HepG2 (cell line): ENCODE data around the gene CPN1. TPM values are rescaled to one million over a fixed set of nuclear protein-coding genes. Genes with fewer than 3 reads are reported as not detected.

Experiments
- CHD4 ChIP-seq: fragments of 200-600 bp; sonication (generic); IDR thresholded peaks from 2 replicates; pipeline ENCODE4 v1.7.0; 2017; ENCODE audit warnings: mild to moderate bottlenecking, low read length, borderline replicate concordance
- ERF ChIP-seq: IDR thresholded peaks from 2 replicates; pipeline ENCODE4 v1.6.1; 2018; ENCODE audit warnings: missing biosample characterization, missing genetic modification reagents
- FUBP1 ChIP-seq: sonication (generic); formaldehyde crosslinking; IDR thresholded peaks from 2 replicates; pipeline ENCODE4 v1.5.1; 2020; ENCODE audit warnings: missing genetic modification reagents, mild to moderate bottlenecking, borderline replicate concordance
- KLF12 ChIP-seq: sonication (generic); formaldehyde crosslinking; IDR thresholded peaks from 2 replicates; pipeline ENCODE4 v1.4.0; 2020; ENCODE audit warnings: missing genetic modification reagents, borderline replicate concordance
- NONO ChIP-seq, 2 experiments: fragments of 450-650 bp in 1 of 2; sonication (generic) in 1 of 2; formaldehyde crosslinking in 1 of 2; IDR thresholded peaks in 1 of 2; conservative IDR thresholded peaks in 1 of 2; 2 replicates each; pipeline versions ENCODE4 v1.6.1 to v1.8.0; 2017 to 2022; ENCODE audit warnings: mild to moderate bottlenecking in 1 of 2, missing genetic modification reagents in 1 of 2, moderate library complexity in 1 of 2
- ONECUT2 ChIP-seq: sonication (generic); formaldehyde crosslinking; IDR thresholded peaks from 2 replicates; pipeline ENCODE4 v1.4.0; 2020; ENCODE audit warnings: missing genetic modification reagents
- POLR2A ChIP-seq, 2 experiments: IDR thresholded peaks; 2 replicates each; pipeline ENCODE4 v1.6.1; 2011; ENCODE audit warnings: low read depth in 2 of 2, low read length in 2 of 2, mild to moderate bottlenecking in 1 of 2, moderate library complexity in 1 of 2; ENCODE audit not compliant: insufficient read depth in 1 of 2
- TFDP2 ChIP-seq: sonication (generic); formaldehyde crosslinking; IDR thresholded peaks from 2 replicates; pipeline ENCODE4 v1.4.0; 2020; ENCODE audit warnings: missing genetic modification reagents
- TOPORS ChIP-seq: sonication (generic); formaldehyde crosslinking; IDR thresholded peaks from 2 replicates; pipeline ENCODE4 v1.8.0; 2023; ENCODE audit warnings: mild to moderate bottlenecking, missing genetic modification reagents
- TRAFD1 ChIP-seq: sonication (generic); formaldehyde crosslinking; IDR thresholded peaks from 2 replicates; pipeline ENCODE4 v1.5.1; 2020; ENCODE audit warnings: missing genetic modification reagents, mild to moderate bottlenecking, borderline replicate concordance
- ZFX ChIP-seq: sonication (generic); formaldehyde crosslinking; IDR thresholded peaks from 2 replicates; pipeline ENCODE4 v1.4.0; 2020; ENCODE audit warnings: mild to moderate bottlenecking, low read depth, missing genetic modification reagents, moderate library complexity
- ZFY ChIP-seq: sonication (generic); formaldehyde crosslinking; IDR thresholded peaks from 2 replicates; pipeline ENCODE4 v1.4.0; 2020; ENCODE audit warnings: missing genetic modification reagents
- ZNF260 ChIP-seq: sonication (generic); formaldehyde crosslinking; IDR thresholded peaks from 2 replicates; pipeline ENCODE4 v1.4.0; 2020; ENCODE audit warnings: missing genetic modification reagents, low read depth, mild to moderate bottlenecking, borderline replicate concordance
- polyA plus RNA-seq, 8 experiments: library from polyadenylated mRNA; depleted of rRNA in 3 of 8; stranded (reverse) in 7 of 8; unstranded in 1 of 8; fragments of >200 nt; fragmentation: Illumina TruSeq in 4 of 8; extraction: Trizol in 4 of 8; gene quantifications; 2 replicates each; pipeline versions ENCODE4 v1.2.1 to v1.2.3, GENCODE V29; 2011 to 2016; ENCODE audit warnings: low read depth in 4 of 8, missing spikeins in 1 of 8, mixed read lengths in 1 of 8; ENCODE audit not compliant: insufficient read depth in 1 of 8
- total RNA-seq, 5 experiments: library from RNA; depleted of rRNA; stranded (reverse); fragments of >200 nt; fragmentation: Illumina TruSeq; extraction: Trizol; gene quantifications; 2 replicates each; pipeline ENCODE4 v1.2.3, GENCODE V29; 2016; ENCODE audit warnings: low read depth in 1 of 5
- TF ChIP-seq, protein P1 (sequence below): IDR thresholded peaks from 2 replicates; pipeline ENCODE4 v1.6.1; 2016; ENCODE audit warnings: low read depth, missing genetic modification reagents, missing compliant biosample characterization
- TF ChIP-seq, protein P2 (sequence below): sonication (generic); formaldehyde crosslinking; IDR thresholded peaks from 2 replicates; pipeline ENCODE4 v1.5.0; 2020; ENCODE audit warnings: missing genetic modification reagents, mild to moderate bottlenecking, borderline replicate concordance
- TF ChIP-seq, protein P3 (sequence below): sonication (generic); formaldehyde crosslinking; IDR thresholded peaks from 2 replicates; pipeline ENCODE4 v1.4.0; 2020; ENCODE audit warnings: mild to moderate bottlenecking, low read depth, missing genetic modification reagents

The CPN1 gene
- total and polyA plus RNA-seq, 2 of the 13 experiments (the other 11 are each of a cell fraction or from before 2014, with no cell fraction given) = 17.3 to 35.1 TPM

GRCh38 chr10:100009793-100010676, 71.6 kb downstream of the CPN1 start, which contains the start of gene DNMBP (continued):
- TF ChIP-seq KLF12 (CRISPR knock-in tag) (peak; percentile 85), ZNF260 (no peak), ZFX (CRISPR knock-in tag) (peak; percentile 60), TOPORS (CRISPR knock-in tag) (peak; percentile 23; the same call in 1 of the 2 replicates), ERF (CRISPR knock-in tag) (no peak), TFDP2 (CRISPR knock-in tag) (peak; percentile 54; the same call in 1 of the 2 replicates), POLR2A (IDR thresholded peaks at IDR 0.05; ENCODE audit: insufficient read depth in 1 of 2, low read depth in 2 of 2, low read length in 2 of 2) (peak in 1 of 2 experiments; percentile 55; a peak in 1 of 4 replicates), ONECUT2 (0 out of 2 replicates have a peak, but pooled peaks have one; percentile 17), NONO (IDR thresholded peaks at IDR 0.05) (no peak), NONO (CRISPR knock-in tag; conservative IDR thresholded peaks at IDR 0.05) (no peak), ZFY (CRISPR knock-in tag) (peak; percentile 53; the same call in 1 of the 2 replicates), CHD4 (no peak), FUBP1 (CRISPR knock-in tag) (no peak), TRAFD1 (CRISPR knock-in tag) (no peak)
- TF ChIP-seq, protein P1, sequence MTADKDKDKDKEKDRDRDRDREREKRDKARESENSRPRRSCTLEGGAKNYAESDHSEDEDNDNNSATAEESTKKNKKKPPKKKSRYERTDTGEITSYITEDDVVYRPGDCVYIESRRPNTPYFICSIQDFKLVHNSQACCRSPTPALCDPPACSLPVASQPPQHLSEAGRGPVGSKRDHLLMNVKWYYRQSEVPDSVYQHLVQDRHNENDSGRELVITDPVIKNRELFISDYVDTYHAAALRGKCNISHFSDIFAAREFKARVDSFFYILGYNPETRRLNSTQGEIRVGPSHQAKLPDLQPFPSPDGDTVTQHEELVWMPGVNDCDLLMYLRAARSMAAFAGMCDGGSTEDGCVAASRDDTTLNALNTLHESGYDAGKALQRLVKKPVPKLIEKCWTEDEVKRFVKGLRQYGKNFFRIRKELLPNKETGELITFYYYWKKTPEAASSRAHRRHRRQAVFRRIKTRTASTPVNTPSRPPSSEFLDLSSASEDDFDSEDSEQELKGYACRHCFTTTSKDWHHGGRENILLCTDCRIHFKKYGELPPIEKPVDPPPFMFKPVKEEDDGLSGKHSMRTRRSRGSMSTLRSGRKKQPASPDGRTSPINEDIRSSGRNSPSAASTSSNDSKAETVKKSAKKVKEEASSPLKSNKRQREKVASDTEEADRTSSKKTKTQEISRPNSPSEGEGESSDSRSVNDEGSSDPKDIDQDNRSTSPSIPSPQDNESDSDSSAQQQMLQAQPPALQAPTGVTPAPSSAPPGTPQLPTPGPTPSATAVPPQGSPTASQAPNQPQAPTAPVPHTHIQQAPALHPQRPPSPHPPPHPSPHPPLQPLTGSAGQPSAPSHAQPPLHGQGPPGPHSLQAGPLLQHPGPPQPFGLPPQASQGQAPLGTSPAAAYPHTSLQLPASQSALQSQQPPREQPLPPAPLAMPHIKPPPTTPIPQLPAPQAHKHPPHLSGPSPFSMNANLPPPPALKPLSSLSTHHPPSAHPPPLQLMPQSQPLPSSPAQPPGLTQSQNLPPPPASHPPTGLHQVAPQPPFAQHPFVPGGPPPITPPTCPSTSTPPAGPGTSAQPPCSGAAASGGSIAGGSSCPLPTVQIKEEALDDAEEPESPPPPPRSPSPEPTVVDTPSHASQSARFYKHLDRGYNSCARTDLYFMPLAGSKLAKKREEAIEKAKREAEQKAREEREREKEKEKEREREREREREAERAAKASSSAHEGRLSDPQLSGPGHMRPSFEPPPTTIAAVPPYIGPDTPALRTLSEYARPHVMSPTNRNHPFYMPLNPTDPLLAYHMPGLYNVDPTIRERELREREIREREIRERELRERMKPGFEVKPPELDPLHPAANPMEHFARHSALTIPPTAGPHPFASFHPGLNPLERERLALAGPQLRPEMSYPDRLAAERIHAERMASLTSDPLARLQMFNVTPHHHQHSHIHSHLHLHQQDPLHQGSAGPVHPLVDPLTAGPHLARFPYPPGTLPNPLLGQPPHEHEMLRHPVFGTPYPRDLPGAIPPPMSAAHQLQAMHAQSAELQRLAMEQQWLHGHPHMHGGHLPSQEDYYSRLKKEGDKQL (CRISPR knock-in tag) = no peak
- TF ChIP-seq, protein P2, sequence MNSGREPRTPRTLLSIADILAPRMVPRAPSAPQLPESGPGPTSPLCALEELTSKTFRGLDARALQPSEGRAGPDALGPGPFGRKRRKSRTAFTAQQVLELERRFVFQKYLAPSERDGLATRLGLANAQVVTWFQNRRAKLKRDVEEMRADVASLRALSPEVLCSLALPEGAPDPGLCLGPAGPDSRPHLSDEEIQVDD (CRISPR knock-in tag) = no peak
- TF ChIP-seq, protein P3, sequence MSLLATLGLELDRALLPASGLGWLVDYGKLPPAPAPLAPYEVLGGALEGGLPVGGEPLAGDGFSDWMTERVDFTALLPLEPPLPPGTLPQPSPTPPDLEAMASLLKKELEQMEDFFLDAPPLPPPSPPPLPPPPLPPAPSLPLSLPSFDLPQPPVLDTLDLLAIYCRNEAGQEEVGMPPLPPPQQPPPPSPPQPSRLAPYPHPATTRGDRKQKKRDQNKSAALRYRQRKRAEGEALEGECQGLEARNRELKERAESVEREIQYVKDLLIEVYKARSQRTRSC (CRISPR knock-in tag) = no peak
